ENCODE measurements around the gene SKAP2. TPM values are rescaled to one million over a fixed set of nuclear protein-coding genes. Genes with fewer than 3 reads are reported as not detected.

SKAP2 gene
- total and polyA plus RNA-seq, 10 of the 15 experiments (the other 5 are each of a cell fraction or from before 2014, with no cell fraction given), result 10.9 to 40.6 (median 23.5) TPM

DNA sequence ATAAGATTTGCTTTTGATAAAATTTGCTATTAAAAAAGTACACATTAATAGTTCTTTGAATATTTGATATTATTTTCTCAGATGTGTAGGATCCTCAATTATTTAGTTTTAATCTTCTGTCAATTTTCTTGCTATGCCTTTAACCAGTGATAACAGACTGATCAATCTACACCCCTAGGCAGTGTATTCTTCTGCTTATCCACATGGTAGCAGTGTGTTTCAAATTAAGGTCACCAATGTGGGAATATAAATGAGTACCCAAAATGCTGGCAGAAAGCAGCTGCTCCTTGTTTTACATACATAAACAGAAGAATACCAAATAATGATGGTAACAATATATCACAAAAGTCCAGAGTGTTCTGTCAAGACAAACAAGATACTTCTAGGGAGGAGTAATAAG lies 87.0 kb downstream of the SKAP2 start (continued):
- TF ChIP-seq, protein P1, sequence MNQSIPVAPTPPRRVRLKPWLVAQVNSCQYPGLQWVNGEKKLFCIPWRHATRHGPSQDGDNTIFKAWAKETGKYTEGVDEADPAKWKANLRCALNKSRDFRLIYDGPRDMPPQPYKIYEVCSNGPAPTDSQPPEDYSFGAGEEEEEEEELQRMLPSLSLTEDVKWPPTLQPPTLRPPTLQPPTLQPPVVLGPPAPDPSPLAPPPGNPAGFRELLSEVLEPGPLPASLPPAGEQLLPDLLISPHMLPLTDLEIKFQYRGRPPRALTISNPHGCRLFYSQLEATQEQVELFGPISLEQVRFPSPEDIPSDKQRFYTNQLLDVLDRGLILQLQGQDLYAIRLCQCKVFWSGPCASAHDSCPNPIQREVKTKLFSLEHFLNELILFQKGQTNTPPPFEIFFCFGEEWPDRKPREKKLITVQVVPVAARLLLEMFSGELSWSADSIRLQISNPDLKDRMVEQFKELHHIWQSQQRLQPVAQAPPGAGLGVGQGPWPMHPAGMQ (IDR thresholded peaks at IDR 0.05; ENCODE audit: borderline replicate concordance), result no peak
- TF ChIP-seq IRF4 (IDR thresholded peaks at IDR 0.05; ENCODE audit: low read depth, low read length), result no peak
- no peak for TF ChIP-seq E2F8 (IDR thresholded peaks at IDR 0.05; ENCODE audit: low read depth, partially characterized antibody)
- no peak for TF ChIP-seq RAD21 (IDR thresholded peaks at IDR 0.05; ENCODE audit: insufficient read depth, low read depth, low read length)
- no peak for TF ChIP-seq SUPT20H (IDR thresholded peaks at IDR 0.05; ENCODE audit: borderline replicate concordance, control insufficient read depth, low read depth, low read length)

- no peaks in the 10 kb centered on the region for H3K27me3 ChIP-seq (replicated peaks in 1 of 2; ENCODE audit: control insufficient read depth in 2 of 2, insufficient read depth in 2 of 2, low read length in 1 of 2)
- SMC1A ChIA-PET (ENCODE audit: uncharacterized antibody, unreplicated experiment), result no interaction called here
- H4K20me1 ChIP-seq (ENCODE audit: control insufficient read depth, insufficient read depth), result no peaks in the 10 kb centered on the region
- in situ Hi-C loops (cut with MboI), result no loop called here
- no peak overlapping the region for H3K27ac ChIP-seq (ENCODE audit: control insufficient read depth, insufficient read depth)
- H3K4me1 ChIP-seq (ENCODE audit: control insufficient read depth, insufficient read depth, low read length), result no peaks in the 10 kb centered on the region
- FAIRE-seq (no peak), ATAC-seq (no peak), DNase-seq (ENCODE audit: low read depth, low spot score) (no peak)
- H3K4me2 ChIP-seq (ENCODE audit: control insufficient read depth, insufficient read depth), result no peak overlapping the region
- BruUV-seq (replicated peaks), result no TSS peak
- no peak overlapping the region for H3K4me3 ChIP-seq
- H3K9ac ChIP-seq (ENCODE audit: control insufficient read depth, insufficient read depth, low read length), result no peak overlapping the region
- H3K79me2 ChIP-seq (ENCODE audit: control insufficient read depth, insufficient read depth, low read length), result no peaks in the 10 kb centered on the region
- H3K9me3 ChIP-seq (replicated peaks; ENCODE audit: control insufficient read depth, insufficient read depth, low read length), result no peaks in the 10 kb centered on the region; the same call in 2 of the 3 replicates
- no peak overlapping the region for H2AFZ ChIP-seq (ENCODE audit: control insufficient read depth, low read depth, low read length)
- H3K36me3 ChIP-seq (ENCODE audit: control insufficient read depth in 2 of 2, insufficient read depth in 2 of 2, low read length in 1 of 2), result no peaks in the 10 kb centered on the region
- CTCF ChIA-PET, result no interaction called here
- intact Hi-C loops (cut with micrococcal nuclease; ENCODE audit: unreplicated experiment), result no loop called here
- POLR2A ChIA-PET, result no interaction called here
- RAD21 ChIA-PET (ENCODE audit: unreplicated experiment), result no interaction called here
- WGBS (ENCODE audit: insufficient coverage, insufficient replicate concordance, low lambda C conversion rate, missing lambda C conversion rate), result 0% methylated on average over 1 of the region's 1 CpG
- TF ChIP-seq, protein P2, sequence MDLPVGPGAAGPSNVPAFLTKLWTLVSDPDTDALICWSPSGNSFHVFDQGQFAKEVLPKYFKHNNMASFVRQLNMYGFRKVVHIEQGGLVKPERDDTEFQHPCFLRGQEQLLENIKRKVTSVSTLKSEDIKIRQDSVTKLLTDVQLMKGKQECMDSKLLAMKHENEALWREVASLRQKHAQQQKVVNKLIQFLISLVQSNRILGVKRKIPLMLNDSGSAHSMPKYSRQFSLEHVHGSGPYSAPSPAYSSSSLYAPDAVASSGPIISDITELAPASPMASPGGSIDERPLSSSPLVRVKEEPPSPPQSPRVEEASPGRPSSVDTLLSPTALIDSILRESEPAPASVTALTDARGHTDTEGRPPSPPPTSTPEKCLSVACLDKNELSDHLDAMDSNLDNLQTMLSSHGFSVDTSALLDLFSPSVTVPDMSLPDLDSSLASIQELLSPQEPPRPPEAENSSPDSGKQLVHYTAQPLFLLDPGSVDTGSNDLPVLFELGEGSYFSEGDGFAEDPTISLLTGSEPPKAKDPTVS (IDR thresholded peaks at IDR 0.05; ENCODE audit: low read depth, low read length), result no peak
- TF ChIP-seq KLF5 (IDR thresholded peaks at IDR 0.05; ENCODE audit: partially characterized antibody) (no peak), CHD1 (IDR thresholded peaks at IDR 0.05; ENCODE audit: low read depth, low read length) (no peak), SRF (IDR thresholded peaks at IDR 0.05; ENCODE audit: low read depth in 2 of 2, low read length in 2 of 2) (no peak), HCFC1 (IDR thresholded peaks at IDR 0.05; ENCODE audit: low read length) (no peak), DPF2 (IDR thresholded peaks at IDR 0.05) (no peak), MEF2A (IDR thresholded peaks at IDR 0.05; ENCODE audit: insufficient read depth, low read depth, low read length) (0 out of 2 replicates have a peak, but pooled peaks have one; percentile 22), BCLAF1 (IDR thresholded peaks at IDR 0.05) (no peak), YY1 (IDR thresholded peaks at IDR 0.05; ENCODE audit: low read depth, low read length) (no peak), MEF2B (IDR thresholded peaks at IDR 0.05; ENCODE audit: partially characterized antibody, poor library complexity, severe bottlenecking) (no peak)
Observed at GRCh38 chr7:26760501-26760900, 103.9 kb downstream of the SKAP2 start.

Data from GM12878 (cell line).